Endodermal cell (in vitro differentiated cells): ENCODE results near the gene PLCB1. TPM values are rescaled to one million over a fixed set of nuclear protein-coding genes. Genes with fewer than 3 reads are reported as not detected.

ENCODE experiments used
- DNase-seq: peaks from one replicate; pipeline ENCODE4 v3.0.0-alpha.2; 2017
- H3K27ac ChIP-seq: 2 replicates; pipeline ENCODE4 v1.5.1; 2013; ENCODE audit warnings: mild to moderate bottlenecking, low read depth, low read length, moderate library complexity
- H3K27me3 ChIP-seq: 2 replicates; pipeline ENCODE4 v1.6.1; 2013; ENCODE audit warnings: mild to moderate bottlenecking, low read length, moderate library complexity; ENCODE audit not compliant: insufficient read depth, control insufficient read depth, poor library complexity, severe bottlenecking
- H3K36me3 ChIP-seq: 2 replicates; pipeline ENCODE4 v1.7.0; 2013; ENCODE audit warnings: mild to moderate bottlenecking, low read length, moderate library complexity; ENCODE audit not compliant: control insufficient read depth, insufficient read depth
- H3K4me1 ChIP-seq: one replicate; pipeline ENCODE4 v1.7.0; 2013; ENCODE audit warnings: low read length; ENCODE audit not compliant: control insufficient read depth, insufficient read depth
- H3K4me3 ChIP-seq: 2 replicates; pipeline ENCODE4 v1.5.1; 2013; ENCODE audit warnings: mild to moderate bottlenecking, low read length, moderate library complexity
- H3K9ac ChIP-seq: 2 replicates; pipeline ENCODE4 v1.6.1; 2013; ENCODE audit warnings: mild to moderate bottlenecking, low read length, moderate library complexity; ENCODE audit not compliant: poor library complexity, severe bottlenecking; ENCODE audit errors: extremely low read depth
- H3K9me3 ChIP-seq: 2 replicates; pipeline ENCODE4 v1.6.1; 2013; ENCODE audit warnings: mild to moderate bottlenecking, low read length, moderate library complexity; ENCODE audit not compliant: control insufficient read depth
- H3K27ac Mint-ChIP-seq: 2 replicates; pipeline ENCODE4 v1.8.0; 2020; ENCODE audit warnings: mixed read lengths
- H3K27me3 Mint-ChIP-seq: 2 replicates; pipeline ENCODE4 v1.8.0; 2021; ENCODE audit warnings: mild to moderate bottlenecking, mixed read lengths; ENCODE audit not compliant: insufficient read depth
- H3K36me3 Mint-ChIP-seq: 2 replicates; pipeline ENCODE4 v1.8.0; 2020; ENCODE audit warnings: low read depth, mixed read lengths
- H3K4me1 Mint-ChIP-seq: 2 replicates; pipeline ENCODE4 v1.8.0; 2020; ENCODE audit warnings: mixed read lengths
- H3K4me3 Mint-ChIP-seq: 2 replicates; pipeline ENCODE4 v1.8.0; 2020; ENCODE audit warnings: mild to moderate bottlenecking, moderate library complexity, mixed read lengths
- H3K9me3 Mint-ChIP-seq: 2 replicates; pipeline ENCODE4 v1.8.0; 2020; ENCODE audit warnings: mild to moderate bottlenecking, mixed read lengths
- CTCF ChIP-seq: fragments of 200-600 bp; sonication (generic); conservative IDR thresholded peaks from 2 replicates; pipeline ENCODE4 v1.5.0; 2021; ENCODE audit warnings: antibody characterized with exemption, mild to moderate bottlenecking
- WGBS, 2 experiments: methylation state at CpG; one replicate each; pipeline versions ENCODE4 v1.1.5 to v1.1.7; 2013; ENCODE audit warnings: missing lambda C conversion rate in 2 of 2, mixed read lengths in 1 of 2; ENCODE audit not compliant: insufficient coverage in 1 of 2, insufficient read length in 1 of 2; 5-methylcytosine and 5-hydroxymethylcytosine counted together
- total RNA-seq, 2 donors: library from RNA; stranded (reverse); fragmentation: NEBNext Ultra II Directional in 1 of 2; extraction: Animal tissue kit (Norgen Biotek cat#: 25700) in 1 of 2; gene quantifications; 2 replicates in 1 of 2; 3 replicates in 1 of 2; pipeline ENCODE4 v1.2.1, GENCODE V29; 2021

Gene PLCB1
- total RNA-seq, 2 donors from 2014 or later, result 15.3 to 16.5 TPM

- H3K27me3 ChIP-seq, result no peaks in the 10 kb centered on the region
- no peak for TF ChIP-seq CTCF
- DNase-seq, result no peak
- Mint-ChIP-seq H3K36me3 (no peaks in the 10 kb centered on the region), H3K27ac (no peak overlapping the region), H3K9me3 (no peaks in the 10 kb centered on the region), H3K4me1 (peaks cover 5% of the 10 kb centered on the region), H3K27me3 (no peaks in the 10 kb centered on the region), H3K4me3 (no peak overlapping the region)
- no peaks in the 10 kb centered on the region for H3K4me1 ChIP-seq
- H3K9me3 ChIP-seq, result no peaks in the 10 kb centered on the region
- no peak overlapping the region for H3K9ac ChIP-seq
- no peak overlapping the region for H3K27ac ChIP-seq
- 100% methylated on average over 1 of the region's 1 CpG; no CpG with 5 or more reads in 1 of the 2 experiments for WGBS, 2 experiments
- H3K36me3 ChIP-seq, result no peaks in the 10 kb centered on the region
- H3K4me3 ChIP-seq, result no peak overlapping the region
Observed at GRCh38 chr20:8229090-8229489, 97.0 kb downstream of the PLCB1 start.

DNA sequence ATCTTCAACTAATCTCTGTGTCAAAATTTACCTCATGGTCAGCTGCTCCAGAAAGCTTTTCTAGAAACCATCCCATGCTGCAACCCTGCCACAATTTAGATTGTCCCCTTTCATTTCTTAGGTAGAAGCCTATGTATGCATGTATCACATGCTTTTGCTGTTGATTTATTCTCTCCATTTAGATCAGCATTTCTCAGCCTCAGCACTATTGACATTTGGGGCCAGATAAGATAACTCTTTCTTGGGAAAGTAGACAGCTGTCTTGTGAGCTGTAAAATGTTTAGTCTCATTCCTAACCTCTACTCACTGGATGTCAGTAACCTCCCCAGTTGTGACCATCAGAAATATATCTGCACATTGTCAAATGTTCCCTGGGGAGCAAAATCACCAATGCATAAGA, 99.0 kb downstream of the PLCB1 start:
- no peak overlapping the region for H3K27ac ChIP-seq
- no peaks in the 10 kb centered on the region for H3K27me3 ChIP-seq
- H3K36me3 ChIP-seq, result no peaks in the 10 kb centered on the region
- DNase-seq, result no peak
- Mint-ChIP-seq H3K4me3 (no peak overlapping the region), H3K4me1 (peaks cover 3% of the 10 kb centered on the region), H3K36me3 (no peaks in the 10 kb centered on the region), H3K27ac (no peak overlapping the region), H3K9me3 (no peaks in the 10 kb centered on the region), H3K27me3 (no peaks in the 10 kb centered on the region)
- H3K9me3 ChIP-seq, result no peaks in the 10 kb centered on the region
- H3K4me3 ChIP-seq, result no peak overlapping the region
- no peaks in the 10 kb centered on the region for H3K4me1 ChIP-seq
- no peak overlapping the region for H3K9ac ChIP-seq
- TF ChIP-seq CTCF, result no peak

DNA sequence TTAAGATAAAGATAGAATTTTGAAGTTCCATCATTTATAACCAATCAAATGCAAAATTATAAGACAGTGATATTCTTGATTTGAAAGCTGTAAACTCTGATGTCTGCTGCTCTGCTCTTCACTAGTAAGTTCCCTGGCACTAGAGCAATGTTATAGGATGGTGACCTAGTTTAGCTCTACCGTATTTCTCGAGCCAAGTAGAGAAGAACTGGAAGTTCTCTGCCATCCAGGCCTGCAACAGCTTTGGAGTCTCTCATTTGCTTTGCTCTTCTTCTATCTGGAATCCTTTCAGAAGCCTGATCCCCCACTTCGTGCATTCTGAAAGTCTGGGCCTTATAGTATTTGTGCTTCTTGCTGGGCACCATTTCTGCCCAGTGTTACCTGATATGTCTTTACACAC, 100.3 kb downstream of the PLCB1 start:
- H3K4me3 Mint-ChIP-seq, result no peak overlapping the region
- no peaks in the 10 kb centered on the region for H3K9me3 Mint-ChIP-seq
- TF ChIP-seq CTCF, result no peak
- Histone ChIP-seq H3K4me3 (no peak overlapping the region), H3K9ac (no peak overlapping the region), H3K9me3 (no peaks in the 10 kb centered on the region), H3K27ac (no peak overlapping the region), H3K27me3 (no peaks in the 10 kb centered on the region), H3K36me3 (no peaks in the 10 kb centered on the region), H3K4me1 (no peaks in the 10 kb centered on the region)
- WGBS, 2 experiments, result 93 to 100% methylated on average over 2 to 3 of the region's 3 CpGs
- no peak overlapping the region for H3K27ac Mint-ChIP-seq
- no peaks in the 10 kb centered on the region for H3K36me3 Mint-ChIP-seq
- H3K27me3 Mint-ChIP-seq, result no peaks in the 10 kb centered on the region
- peaks cover 1% of the 10 kb centered on the region for H3K4me1 Mint-ChIP-seq
- DNase-seq, result no peak
